ENCODE measurements around the gene CASP2.

Gene CASP2

GRCh38 chr7:143280566-143280965 lies 7.6 kb upstream of the CASP2 start:
- Histone ChIP-seq H4K20me1 (ENCODE audit: insufficient read depth, low read length, poor library complexity, severe bottlenecking) (no peaks in the 10 kb centered on the region), H2AFZ (ENCODE audit: low read length) (no peak overlapping the region), H3K4me2 (ENCODE audit: low read depth, low read length, poor library complexity, severe bottlenecking) (no peak overlapping the region), H3K9me3 (ENCODE audit: insufficient read depth, low read depth, low read length) (no peaks in the 10 kb centered on the region), H3K9ac (ENCODE audit: low read depth, low read length, poor library complexity, severe bottlenecking) (no peak overlapping the region), H3K79me2 (ENCODE audit: insufficient read depth, low read length) (no peaks in the 10 kb centered on the region), H3K9me2 (replicated peaks; ENCODE audit: low read depth, low read length) (no peaks in the 10 kb centered on the region), H3K4me1 (ENCODE audit: insufficient read depth, low read length, poor library complexity, severe bottlenecking) (peaks cover 4% of the 10 kb centered on the region), H3K36me3 (ENCODE audit: insufficient read depth, low read length) (no peaks in the 10 kb centered on the region), H3K4me3 (ENCODE audit: low read length, poor library complexity, severe bottlenecking) (no peak overlapping the region), H3K27me3 (ENCODE audit: insufficient read depth, low read length, poor library complexity, severe bottlenecking) (no peaks in the 10 kb centered on the region), H3F3A (ENCODE audit: low read depth) (no peaks in the 10 kb centered on the region)
- TF ChIP-seq EZH2phosphoT487 (IDR thresholded peaks at IDR 0.05; ENCODE audit: borderline replicate concordance), result no peak
- TF ChIP-seq, protein P1, sequence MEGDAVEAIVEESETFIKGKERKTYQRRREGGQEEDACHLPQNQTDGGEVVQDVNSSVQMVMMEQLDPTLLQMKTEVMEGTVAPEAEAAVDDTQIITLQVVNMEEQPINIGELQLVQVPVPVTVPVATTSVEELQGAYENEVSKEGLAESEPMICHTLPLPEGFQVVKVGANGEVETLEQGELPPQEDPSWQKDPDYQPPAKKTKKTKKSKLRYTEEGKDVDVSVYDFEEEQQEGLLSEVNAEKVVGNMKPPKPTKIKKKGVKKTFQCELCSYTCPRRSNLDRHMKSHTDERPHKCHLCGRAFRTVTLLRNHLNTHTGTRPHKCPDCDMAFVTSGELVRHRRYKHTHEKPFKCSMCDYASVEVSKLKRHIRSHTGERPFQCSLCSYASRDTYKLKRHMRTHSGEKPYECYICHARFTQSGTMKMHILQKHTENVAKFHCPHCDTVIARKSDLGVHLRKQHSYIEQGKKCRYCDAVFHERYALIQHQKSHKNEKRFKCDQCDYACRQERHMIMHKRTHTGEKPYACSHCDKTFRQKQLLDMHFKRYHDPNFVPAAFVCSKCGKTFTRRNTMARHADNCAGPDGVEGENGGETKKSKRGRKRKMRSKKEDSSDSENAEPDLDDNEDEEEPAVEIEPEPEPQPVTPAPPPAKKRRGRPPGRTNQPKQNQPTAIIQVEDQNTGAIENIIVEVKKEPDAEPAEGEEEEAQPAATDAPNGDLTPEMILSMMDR (conservative IDR thresholded peaks at IDR 0.05; ENCODE audit: low read length), result no peak

DNA sequence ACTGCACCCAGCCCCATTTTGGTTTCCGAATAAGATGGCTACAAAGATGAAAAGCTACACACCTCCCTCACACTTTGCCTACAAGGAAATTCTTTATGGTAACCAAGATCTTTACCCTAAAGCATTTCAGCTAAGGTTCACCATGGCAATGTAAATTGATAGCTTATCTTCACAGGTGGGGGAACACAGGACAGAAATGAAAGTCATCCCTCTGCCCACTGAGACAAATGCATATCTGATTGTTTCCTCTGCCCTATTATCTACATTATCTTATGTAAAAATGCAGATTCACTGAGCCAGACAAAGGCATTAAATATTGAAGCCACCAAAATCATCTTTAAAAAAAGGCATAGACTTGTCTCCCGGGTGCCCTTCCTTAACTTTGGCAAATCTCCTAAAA lies 6.6 kb upstream of the CASP2 start:
- TF ChIP-seq EZH2phosphoT487 (IDR thresholded peaks at IDR 0.05; ENCODE audit: borderline replicate concordance), result no peak
- TF ChIP-seq, protein P1 (conservative IDR thresholded peaks at IDR 0.05; ENCODE audit: low read length), result no peak
- Histone ChIP-seq H3F3A (ENCODE audit: low read depth) (no peaks in the 10 kb centered on the region), H3K27me3 (ENCODE audit: insufficient read depth, low read length, poor library complexity, severe bottlenecking) (no peaks in the 10 kb centered on the region), H3K36me3 (ENCODE audit: insufficient read depth, low read length) (no peaks in the 10 kb centered on the region), H3K9me2 (replicated peaks; ENCODE audit: low read depth, low read length) (no peaks in the 10 kb centered on the region), H3K9ac (ENCODE audit: low read depth, low read length, poor library complexity, severe bottlenecking) (no peak overlapping the region), H3K79me2 (ENCODE audit: insufficient read depth, low read length) (no peaks in the 10 kb centered on the region), H3K9me3 (ENCODE audit: insufficient read depth, low read depth, low read length) (no peaks in the 10 kb centered on the region), H2AFZ (ENCODE audit: low read length) (no peak overlapping the region), H3K4me1 (ENCODE audit: insufficient read depth, low read length, poor library complexity, severe bottlenecking) (peaks cover 4% of the 10 kb centered on the region), H4K20me1 (ENCODE audit: insufficient read depth, low read length, poor library complexity, severe bottlenecking) (no peaks in the 10 kb centered on the region), H3K4me3 (ENCODE audit: low read length, poor library complexity, severe bottlenecking) (no peak overlapping the region), H3K4me2 (ENCODE audit: low read depth, low read length, poor library complexity, severe bottlenecking) (no peak overlapping the region)

GRCh38 chr7:143282124-143282523 lies 6.0 kb upstream of the CASP2 start:
- no peak overlapping the region for H2AFZ ChIP-seq (ENCODE audit: low read length)
- H3K9ac ChIP-seq (ENCODE audit: low read depth, low read length, poor library complexity, severe bottlenecking), result no peak overlapping the region
- H3K4me2 ChIP-seq (ENCODE audit: low read depth, low read length, poor library complexity, severe bottlenecking), result no peak overlapping the region
- TF ChIP-seq EZH2phosphoT487 (IDR thresholded peaks at IDR 0.05; ENCODE audit: borderline replicate concordance), result no peak
- TF ChIP-seq, protein P1 (conservative IDR thresholded peaks at IDR 0.05; ENCODE audit: low read length), result no peak
- no peaks in the 10 kb centered on the region for H3F3A ChIP-seq (ENCODE audit: low read depth)
- no peaks in the 10 kb centered on the region for H3K79me2 ChIP-seq (ENCODE audit: insufficient read depth, low read length)
- no peaks in the 10 kb centered on the region for H3K36me3 ChIP-seq (ENCODE audit: insufficient read depth, low read length)
- H3K4me1 ChIP-seq (ENCODE audit: insufficient read depth, low read length, poor library complexity, severe bottlenecking), result peaks cover 4% of the 10 kb centered on the region
- H4K20me1 ChIP-seq (ENCODE audit: insufficient read depth, low read length, poor library complexity, severe bottlenecking), result no peaks in the 10 kb centered on the region
- no peak overlapping the region for H3K4me3 ChIP-seq (ENCODE audit: low read length, poor library complexity, severe bottlenecking)
- H3K9me2 ChIP-seq (replicated peaks; ENCODE audit: low read depth, low read length), result no peaks in the 10 kb centered on the region
- no peaks in the 10 kb centered on the region for H3K9me3 ChIP-seq (ENCODE audit: insufficient read depth, low read depth, low read length)
- no peaks in the 10 kb centered on the region for H3K27me3 ChIP-seq (ENCODE audit: insufficient read depth, low read length, poor library complexity, severe bottlenecking)
